T-helper 2 cell treated with Interferon-gamma antibody and Interleukin-4, amounts not matched to agents 5 μg/mL and 100 μg/mL, for 36 hours (primary cell): ENCODE data around the gene ALCAM.
"Not testable (repeated sequence)": the region's sequence is repeated elsewhere in the genome, so short reads cannot be mapped to it uniquely, and the experiment has no call there.

Experiments
- DNase-seq: peaks from one replicate; pipeline ENCODE4 v3.0.0; 2021; ENCODE audit warnings: low spot score
- H3K27ac Mint-ChIP-seq: one replicate; pipeline ENCODE4 v1.8.0; 2021; ENCODE audit warnings: mild to moderate bottlenecking, mixed read lengths
- H3K27me3 Mint-ChIP-seq: one replicate; pipeline ENCODE4 v1.8.0; 2021; ENCODE audit warnings: low read depth, mixed read lengths
- H3K36me3 Mint-ChIP-seq: one replicate; pipeline ENCODE4 v1.8.0; 2021; ENCODE audit warnings: low read depth, mixed read lengths
- H3K4me1 Mint-ChIP-seq: one replicate; pipeline ENCODE4 v1.8.0; 2021; ENCODE audit warnings: low read depth, mixed read lengths
- H3K4me3 Mint-ChIP-seq: one replicate; pipeline ENCODE4 v1.8.0; 2022; ENCODE audit warnings: mild to moderate bottlenecking, moderate library complexity, mixed read lengths
- H3K9me3 Mint-ChIP-seq: one replicate; pipeline ENCODE4 v1.8.0; 2021; ENCODE audit warnings: mixed read lengths

The ALCAM gene

GRCh38 chr3:105580296-105580965 is 213.7 kb downstream of the ALCAM start:
- no peaks in the 10 kb centered on the region for H3K9me3 Mint-ChIP-seq
- H3K4me3 Mint-ChIP-seq, result no peak overlapping the region
- no peak for DNase-seq
- H3K36me3 Mint-ChIP-seq, result no peaks in the 10 kb centered on the region
- H3K4me1 Mint-ChIP-seq, result no peaks in the 10 kb centered on the region
- no peaks in the 10 kb centered on the region for H3K27me3 Mint-ChIP-seq
- H3K27ac Mint-ChIP-seq, result no peak overlapping the region

GRCh38 chr3:105582015-105582414 is 215.3 kb downstream of the ALCAM start:
- Mint-ChIP-seq H3K4me3 (no peak overlapping the region), H3K36me3 (no peaks in the 10 kb centered on the region), H3K4me1 (no peaks in the 10 kb centered on the region), H3K27ac (no peak overlapping the region), H3K27me3 (no peaks in the 10 kb centered on the region), H3K9me3 (no peaks in the 10 kb centered on the region)
- DNase-seq, result no peak

GRCh38 chr3:105584003-105584790 is 217.5 kb downstream of the ALCAM start:
- no peaks in the 10 kb centered on the region for H3K9me3 Mint-ChIP-seq
- H3K27ac Mint-ChIP-seq, result no peak overlapping the region
- DNase-seq, result no peak
- H3K27me3 Mint-ChIP-seq, result no peaks in the 10 kb centered on the region
- no peak overlapping the region for H3K4me3 Mint-ChIP-seq
- no peaks in the 10 kb centered on the region for H3K4me1 Mint-ChIP-seq
- H3K36me3 Mint-ChIP-seq, result no peaks in the 10 kb centered on the region

GRCh38 chr3:105593315-105593714 is 226.6 kb downstream of the ALCAM start:
- no peaks in the 10 kb centered on the region for H3K4me1 Mint-ChIP-seq
- H3K9me3 Mint-ChIP-seq, result peaks cover 3% of the 10 kb centered on the region
- no peaks in the 10 kb centered on the region for H3K27me3 Mint-ChIP-seq
- no peaks in the 10 kb centered on the region for H3K36me3 Mint-ChIP-seq
- H3K27ac Mint-ChIP-seq, result no peak overlapping the region
- no peak overlapping the region for H3K4me3 Mint-ChIP-seq
- DNase-seq, result no peak

GRCh38 chr3:105594219-105594618 is 227.5 kb downstream of the ALCAM start:
- Mint-ChIP-seq H3K9me3 (peaks cover 3% of the 10 kb centered on the region), H3K4me1 (no peaks in the 10 kb centered on the region), H3K36me3 (no peaks in the 10 kb centered on the region), H3K27me3 (no peaks in the 10 kb centered on the region), H3K27ac (no peak overlapping the region), H3K4me3 (no peak overlapping the region)
- peak; percentile 11 for DNase-seq

- Mint-ChIP-seq H3K4me1 (no peaks in the 10 kb centered on the region), H3K36me3 (no peaks in the 10 kb centered on the region), H3K9me3 (no peaks in the 10 kb centered on the region), H3K27ac (no peak overlapping the region), H3K27me3 (no peaks in the 10 kb centered on the region), H3K4me3 (no peak overlapping the region)
- no peak for DNase-seq
Observed at GRCh38 chr3:105598042-105598796, 231.5 kb downstream of the ALCAM start.

GRCh38 chr3:105599350-105599749 is 232.6 kb downstream of the ALCAM start:
- Mint-ChIP-seq H3K4me3 (no peak overlapping the region), H3K27ac (no peak overlapping the region)

GRCh38 chr3:105601756-105602155 is 235.0 kb downstream of the ALCAM start:
- H3K36me3 Mint-ChIP-seq, H3K9me3 Mint-ChIP-seq, H3K4me1 Mint-ChIP-seq, DNase-seq, H3K4me3 Mint-ChIP-seq, H3K27ac Mint-ChIP-seq, H3K27me3 Mint-ChIP-seq: not testable (repeated sequence)

More at GRCh38 chr3:105599350-105599749, 232.6 kb downstream of the ALCAM start:
- no peak for DNase-seq
- Mint-ChIP-seq H3K27me3 (no peaks in the 10 kb centered on the region), H3K9me3 (no peaks in the 10 kb centered on the region), H3K36me3 (no peaks in the 10 kb centered on the region), H3K4me1 (no peaks in the 10 kb centered on the region)

GRCh38 chr3:105602286-105602685 is 235.6 kb downstream of the ALCAM start:
- not testable (repeated sequence) for H3K36me3 Mint-ChIP-seq, H3K27ac Mint-ChIP-seq, H3K4me3 Mint-ChIP-seq, H3K9me3 Mint-ChIP-seq, DNase-seq, H3K27me3 Mint-ChIP-seq, H3K4me1 Mint-ChIP-seq

- H3K9me3 Mint-ChIP-seq, H3K4me1 Mint-ChIP-seq, DNase-seq, H3K36me3 Mint-ChIP-seq, H3K27ac Mint-ChIP-seq, H3K4me3 Mint-ChIP-seq, H3K27me3 Mint-ChIP-seq: not testable (repeated sequence)
Observed at GRCh38 chr3:105603516-105603915, 236.8 kb downstream of the ALCAM start.

GRCh38 chr3:105606016-105606415 is 239.3 kb downstream of the ALCAM start:
- no peaks in the 10 kb centered on the region for H3K36me3 Mint-ChIP-seq
- DNase-seq, result no peak
- no peaks in the 10 kb centered on the region for H3K4me1 Mint-ChIP-seq
- no peaks in the 10 kb centered on the region for H3K27me3 Mint-ChIP-seq
- H3K27ac Mint-ChIP-seq, result no peak overlapping the region
- no peaks in the 10 kb centered on the region for H3K9me3 Mint-ChIP-seq
- no peak overlapping the region for H3K4me3 Mint-ChIP-seq

GRCh38 chr3:105608623-105609022 is 241.9 kb downstream of the ALCAM start:
- Mint-ChIP-seq H3K9me3 (no peaks in the 10 kb centered on the region), H3K27ac (no peak overlapping the region), H3K4me3 (no peak overlapping the region), H3K27me3 (no peaks in the 10 kb centered on the region), H3K36me3 (no peaks in the 10 kb centered on the region), H3K4me1 (no peaks in the 10 kb centered on the region)
- DNase-seq, result no peak

- Mint-ChIP-seq H3K4me1 (no peaks in the 10 kb centered on the region), H3K27ac (no peak overlapping the region), H3K36me3 (no peaks in the 10 kb centered on the region)
Observed at GRCh38 chr3:105610473-105610872, 243.8 kb downstream of the ALCAM start.

More at GRCh38 chr3:105610473-105610872, 243.8 kb downstream of the ALCAM start:
- H3K9me3 Mint-ChIP-seq, result no peaks in the 10 kb centered on the region
- no peak overlapping the region for H3K4me3 Mint-ChIP-seq
- no peaks in the 10 kb centered on the region for H3K27me3 Mint-ChIP-seq
- no peak for DNase-seq
